Suppressor macrophage (primary cell): ENCODE data around the gene CTDSPL.

Experiments
- DNase-seq, 4 experiments: peaks; one replicate each; pipeline ENCODE4 v3.0.0-alpha.2; 2020 to 2022

CTDSPL gene

GRCh38 chr3:38004415-38005075, 142.9 kb downstream of the CTDSPL start:
- DNase-seq = peak; percentile 61 to 80 (median 71)

- DNase-seq = no peak
Measured at GRCh38 chr3:38005076-38006020, 143.7 kb downstream of the CTDSPL start.

- no peak for DNase-seq
Measured at GRCh38 chr3:38006031-38006430, 144.4 kb downstream of the CTDSPL start.

GRCh38 chr3:38006445-38006995, 144.8 kb downstream of the CTDSPL start:
- no peak for DNase-seq

GRCh38 chr3:38007754-38008090, 146.0 kb downstream of the CTDSPL start:
- DNase-seq = no peak

GRCh38 chr3:38008191-38008701, 146.6 kb downstream of the CTDSPL start:
- DNase-seq = no peak

- no peak for DNase-seq
Measured at GRCh38 chr3:38008971-38009580, 147.4 kb downstream of the CTDSPL start.

- DNase-seq = no peak
Measured at GRCh38 chr3:38009807-38010591, 148.3 kb downstream of the CTDSPL start.

GRCh38 chr3:38011111-38011510, 149.4 kb downstream of the CTDSPL start:
- DNase-seq = no peak

- no peak for DNase-seq
Measured at GRCh38 chr3:38015485-38015884, 153.8 kb downstream of the CTDSPL start.

- DNase-seq = no peak
Measured at GRCh38 chr3:38015984-38016383, 154.3 kb downstream of the CTDSPL start.

GRCh38 chr3:38016410-38016809, 154.7 kb downstream of the CTDSPL start:
- DNase-seq = no peak

GRCh38 chr3:38016847-38017444, 155.3 kb downstream of the CTDSPL start:
- no peak for DNase-seq

GRCh38 chr3:38017445-38018295, 156.0 kb downstream of the CTDSPL start:
- DNase-seq = no peak

GRCh38 chr3:38018296-38019266, 156.9 kb downstream of the CTDSPL start:
- no peak for DNase-seq

GRCh38 chr3:38019658-38020341, 158.1 kb downstream of the CTDSPL start:
- DNase-seq = no peak

GRCh38 chr3:38020342-38020726, 158.7 kb downstream of the CTDSPL start:
- DNase-seq = no peak

- no peak for DNase-seq
Measured at GRCh38 chr3:38021196-38021595, 159.5 kb downstream of the CTDSPL start.

- no peak for DNase-seq
Measured at GRCh38 chr3:38022301-38022700, 160.6 kb downstream of the CTDSPL start.
